Endothelial cell of umbilical vein (primary cell): ENCODE data around the gene TBC1D7. TPM values are rescaled to one million over a fixed set of nuclear protein-coding genes. Genes with fewer than 3 reads are reported as not detected.

Experiments
- BruUV-seq: library from RNA; stranded (reverse); fragments of 400-500 nt; replicated peaks from 2 replicates; lab custom pipeline; 2021; lab: Mats Ljungman, UMichigan
- CTCF ChIA-PET: fragments of 300-600, 350-600 bp; sonication (Branson Sonifier 250); formaldehyde crosslinking; loops from one replicate; lab custom pipeline; 2021; ENCODE audit warnings: antibody characterized with exemption, inconsistent platforms; lab: Charles Lee
- POLR2A ChIA-PET: fragments of 300-600, 350-600 bp; sonication (Branson Sonifier 250); formaldehyde crosslinking; loops from one replicate; lab custom pipeline; 2021; ENCODE audit warnings: antibody characterized with exemption, inconsistent platforms; lab: Charles Lee
- DNase-seq: peaks from one replicate; pipeline ENCODE4 v3.0.0-alpha.2; 2011; ENCODE audit warnings: low read depth, low spot score
- FAIRE-seq: peaks from 2 replicates; lab custom pipeline; 2011; peaks lifted over from hg19 to GRCh38; lab: Jason Lieb, UNC
- H2AFZ ChIP-seq: 2 replicates; pipeline ENCODE4 v1.6.0; 2012; ENCODE audit warnings: low read depth, low read length, control low read depth, inconsistent platforms
- H3K27ac ChIP-seq: 2 replicates; pipeline ENCODE4 v1.5.1; 2011; ENCODE audit warnings: low read depth, mild to moderate bottlenecking, control low read depth, low read length, moderate library complexity; ENCODE audit not compliant: insufficient read depth
- H3K27me3 ChIP-seq, 2 experiments: 2 replicates each; pipeline versions ENCODE4 v1.6.0 to v1.6.1; 2011; ENCODE audit warnings: low read length in 2 of 2, mixed read lengths in 1 of 2; ENCODE audit not compliant: control insufficient read depth in 2 of 2, insufficient read depth in 2 of 2
- H3K36me3 ChIP-seq, 2 experiments: 2 replicates in 1 of 2; 3 replicates in 1 of 2; pipeline ENCODE4 v1.5.1; 2011; ENCODE audit warnings: low read length in 2 of 2, mild to moderate bottlenecking in 1 of 2, moderate library complexity in 1 of 2; ENCODE audit not compliant: control insufficient read depth in 2 of 2, insufficient read depth in 2 of 2; ENCODE audit errors: extremely low read depth in 1 of 2
- H3K4me1 ChIP-seq: 3 replicates; pipeline ENCODE4 v1.5.1; 2011; ENCODE audit warnings: mild to moderate bottlenecking, low read length; ENCODE audit not compliant: control insufficient read depth, insufficient read depth; ENCODE audit errors: extremely low read depth
- H3K4me2 ChIP-seq: 2 replicates; pipeline ENCODE4 v1.6.1; 2011; ENCODE audit warnings: low read length, control low read depth, mixed read lengths; ENCODE audit not compliant: insufficient read depth
- H3K4me3 ChIP-seq, 3 experiments: fragments of 200-600 bp in 1 of 3; sonication (generic), shearing (Covaris generic) in 1 of 3; replicated peaks in 1 of 3; 2 replicates each; pipeline ENCODE4 v1.5.1; 2011 to 2016; ENCODE audit warnings: control low read depth in 3 of 3, low read length in 3 of 3, mild to moderate bottlenecking in 2 of 3, inconsistent platforms in 1 of 3, low read depth in 1 of 3, moderate library complexity in 1 of 3; ENCODE audit not compliant: insufficient read depth in 1 of 3
- H3K79me2 ChIP-seq: 2 replicates; pipeline ENCODE4 v1.6.0; 2012; ENCODE audit warnings: low read length, inconsistent platforms; ENCODE audit not compliant: control insufficient read depth, insufficient read depth
- H3K9ac ChIP-seq: replicated peaks from 2 replicates; pipeline ENCODE3; 2011; ENCODE audit warnings: low read length, control low read depth; ENCODE audit not compliant: insufficient read depth; ENCODE audit errors: extremely low read depth
- H3K9me1 ChIP-seq: replicated peaks from 3 replicates; pipeline ENCODE4 v1.6.0; 2011; ENCODE audit warnings: mild to moderate bottlenecking, low read length; ENCODE audit not compliant: control insufficient read depth, insufficient read depth; ENCODE audit errors: extremely low read depth
- H3K9me3 ChIP-seq: replicated peaks from 2 replicates; pipeline ENCODE4 v1.5.1; 2012; ENCODE audit warnings: low read length, inconsistent platforms; ENCODE audit not compliant: control insufficient read depth, insufficient read depth
- H4K20me1 ChIP-seq: replicated peaks from 2 replicates; pipeline ENCODE3; 2011; ENCODE audit warnings: mild to moderate bottlenecking, low read length; ENCODE audit not compliant: control insufficient read depth, insufficient read depth; ENCODE audit errors: extremely low read depth
- CTCF ChIP-seq, 2 donors: IDR thresholded peaks; 1 replicate in 1 of 2; 2 replicates in 1 of 2; pipeline ENCODE4 v1.5.1; 2011; ENCODE audit warnings: low read length in 2 of 2, mild to moderate bottlenecking in 2 of 2, moderate library complexity in 2 of 2, control low read depth in 1 of 2, inconsistent platforms in 1 of 2, low read depth in 1 of 2; ENCODE audit not compliant: insufficient read depth in 1 of 2; ENCODE audit errors: extremely low read depth in 1 of 2
- EZH2 ChIP-seq: IDR thresholded peaks from 2 replicates; pipeline ENCODE4 v1.6.1; 2012; ENCODE audit warnings: borderline replicate concordance, low read depth, mild to moderate bottlenecking, moderate library complexity, low read length, inconsistent platforms; ENCODE audit not compliant: severe bottlenecking
- FOS ChIP-seq: IDR thresholded peaks from 2 replicates; pipeline ENCODE4 v1.6.1; 2011; ENCODE audit warnings: mild to moderate bottlenecking, low read length, moderate library complexity, borderline replicate concordance; ENCODE audit not compliant: insufficient read depth
- GATA2 ChIP-seq: IDR thresholded peaks from 2 replicates; pipeline ENCODE4 v1.7.0; 2011; ENCODE audit warnings: low read depth, mild to moderate bottlenecking, moderate library complexity, mixed read lengths, low read length; ENCODE audit not compliant: insufficient read length, insufficient read depth
- JUN ChIP-seq: IDR thresholded peaks from 2 replicates; pipeline ENCODE4 v1.6.1; 2011; ENCODE audit warnings: borderline replicate concordance, low read depth; ENCODE audit not compliant: insufficient read length, insufficient read depth
- MAX ChIP-seq: IDR thresholded peaks from 2 replicates; pipeline ENCODE4 v1.6.1; 2011; ENCODE audit not compliant: insufficient read depth, insufficient read length
- MYC ChIP-seq: IDR thresholded peaks from one replicate; pipeline ENCODE4 v1.6.1; 2011; ENCODE audit warnings: mild to moderate bottlenecking, low read depth, low read length
- POLR2A ChIP-seq: IDR thresholded peaks from 2 replicates; pipeline ENCODE4 v1.6.1; 2012; ENCODE audit warnings: low read depth, mild to moderate bottlenecking, control low read depth, low read length
- POLR2AphosphoS5 ChIP-seq: IDR thresholded peaks from 2 replicates; pipeline ENCODE4 v1.6.1; 2012; ENCODE audit warnings: low read depth, mild to moderate bottlenecking, control low read depth, low read length, moderate library complexity; ENCODE audit not compliant: insufficient read depth
- dilution Hi-C: fragments of 300-500 bp; cut with MboI; formaldehyde crosslinking; loops from one replicate; pipeline ENCODE4 v1.15.0; 2019; ENCODE audit warnings: low sequenced_read_pairs; ENCODE audit not compliant: extremely low pct_ligation_motif_present
- intact Hi-C: fragments of 100-400 bp; cut with micrococcal nuclease; formaldehyde crosslinking; loops from one replicate; pipeline ENCODE4 v1.10.0; 2022
- polyA plus RNA-seq, 4 experiments: library from polyadenylated mRNA; depleted of rRNA in 3 of 4; stranded (reverse) in 3 of 4; unstranded in 1 of 4; fragments of >200 nt; gene quantifications; 2 replicates each; pipeline versions ENCODE4 v1.2.1 to v1.2.3, GENCODE V29; 2011 to 2012; ENCODE audit warnings: missing spikeins in 1 of 4
- total RNA-seq: library from RNA; stranded (reverse); gene quantifications from 2 replicates; pipeline ENCODE4 v1.2.3, GENCODE V29; 2021

TBC1D7 gene
- total and polyA plus RNA-seq, 2 donors (not counting 3 experiments of a cell fraction or from before 2014, with no cell fraction given), result 26.6 to 28.1 TPM

- TF ChIP-seq EZH2 (no peak), JUN (no peak), CTCF (IDR thresholded peaks at IDR 0.05; ENCODE audit: extremely low read depth in 1 of 2, insufficient read depth in 1 of 2, low read depth in 1 of 2, low read length in 2 of 2) (no peak), POLR2AphosphoS5 (no peak), POLR2A (no peak), MAX (no peak), GATA2 (no peak), FOS (no peak), MYC (no peak)
- dilution Hi-C loops, result no loop called here
- BruUV-seq, result no TSS peak
- ChIA-PET POLR2A (no interaction called here), CTCF (interaction anchor here (1.0 kb wide), 1 partner anchor 215 kb away, joined by 3 read pairs; no protein-coding TSS in a partner anchor)
- intact Hi-C loops, result no loop called here
- H3K9me3 ChIP-seq, result no peaks in the 10 kb centered on the region
- H4K20me1 ChIP-seq, result no peaks in the 10 kb centered on the region
- no peak overlapping the region for H3K9ac ChIP-seq
- H3K27me3 ChIP-seq, result no peaks in the 10 kb centered on the region
- no peak overlapping the region for H3K4me3 ChIP-seq
- no peak overlapping the region for H2AFZ ChIP-seq
- H3K4me1 ChIP-seq, result peaks cover 7% of the 10 kb centered on the region
- FAIRE-seq (no peak), DNase-seq (no peak)
- no peaks in the 10 kb centered on the region for H3K9me1 ChIP-seq
- H3K79me2 ChIP-seq, result no peaks in the 10 kb centered on the region
- H3K4me2 ChIP-seq, result no peak overlapping the region
- H3K36me3 ChIP-seq, result peaks cover 0 to 19% of the 10 kb centered on the region in 2 experiments
- H3K27ac ChIP-seq, result no peak overlapping the region
These were observed 32.6 kb upstream of the TBC1D7 start for GRCh38 chr6:13360671-13361540.
